HFF-Myc (cell line): ENCODE data around the gene GGACT.
"Not testable (repeated sequence)": the region's sequence is repeated elsewhere in the genome, so short reads cannot be mapped to it uniquely, and the experiment has no call there.

Experiments
- DNase-seq: peaks from one replicate; pipeline ENCODE4 v3.0.0-alpha.2; 2011; ENCODE audit warnings: low read depth; ENCODE audit errors: extremely low read depth
- H3K4me3 ChIP-seq: replicated peaks from 2 replicates; pipeline ENCODE4 v1.5.1; 2011; ENCODE audit warnings: low read depth, mild to moderate bottlenecking, control low read depth, low read length
- CTCF ChIP-seq: IDR thresholded peaks from 2 replicates; pipeline ENCODE4 v1.5.1; 2012; ENCODE audit warnings: mild to moderate bottlenecking, low read depth, low read length, control low read depth; ENCODE audit errors: missing control alignments

GGACT gene

GRCh38 chr13:100633461-100633860, 44.9 kb upstream of the GGACT start:
- no peak for TF ChIP-seq CTCF
- no peak overlapping the region for H3K4me3 ChIP-seq
- DNase-seq, result no peak

- DNase-seq, result no peak
- no peak overlapping the region for H3K4me3 ChIP-seq
- no peak for TF ChIP-seq CTCF
These were observed 42.0 kb upstream of the GGACT start for GRCh38 chr13:100630555-100630954.

- DNase-seq, result no peak
- no peak for TF ChIP-seq CTCF
These were observed 38.5 kb upstream of the GGACT start for GRCh38 chr13:100627120-100627519.

GRCh38 chr13:100625447-100625846, 36.9 kb upstream of the GGACT start:
- TF ChIP-seq CTCF, result no peak
- DNase-seq, result no peak
- no peak overlapping the region for H3K4me3 ChIP-seq

More at GRCh38 chr13:100627120-100627519, 38.5 kb upstream of the GGACT start:
- H3K4me3 ChIP-seq, result no peak overlapping the region

GRCh38 chr13:100620792-100621191, 32.2 kb upstream of the GGACT start:
- no peak for TF ChIP-seq CTCF
- DNase-seq, result no peak
- H3K4me3 ChIP-seq, result no peak overlapping the region

GRCh38 chr13:100619940-100620339, 31.4 kb upstream of the GGACT start:
- no peak for DNase-seq
- no peak overlapping the region for H3K4me3 ChIP-seq
- TF ChIP-seq CTCF, result no peak

- not testable (repeated sequence) for H3K4me3 ChIP-seq, DNase-seq
These were observed 30.3 kb upstream of the GGACT start for GRCh38 chr13:100618897-100619296.
